CD4-positive, alpha-beta memory T cell (primary cell): ENCODE data around the gene CYP2B6. TPM values are rescaled to one million over a fixed set of nuclear protein-coding genes. Genes with fewer than 3 reads are reported as not detected.
A peak's percentile ranks its signal among the peaks of the same experiment; 100 is the strongest.
"Not testable (repeated sequence)": the region's sequence is repeated elsewhere in the genome, so short reads cannot be mapped to it uniquely, and the experiment has no call there.

ENCODE experiments used
- CTCF ChIA-PET: fragments of 350-600 bp; sonication (Branson Sonifier 250); formaldehyde crosslinking; loops from one replicate; lab custom pipeline; 2021; ENCODE audit warnings: inconsistent platforms; ENCODE audit not compliant: partially characterized antibody; lab: Charles Lee
- POLR2A ChIA-PET: fragments of 350-600 bp; sonication (Branson Sonifier 250); formaldehyde crosslinking; loops from one replicate; lab custom pipeline; 2021; ENCODE audit not compliant: partially characterized antibody; lab: Charles Lee
- DNase-seq, 5 donors: peaks; one replicate each; pipeline versions ENCODE4 v3.0.0 to v3.0.0-alpha.2; 2020 to 2022; ENCODE audit warnings: mixed read lengths in 1 of 5
- H3K27ac ChIP-seq: one replicate; pipeline ENCODE4 v1.7.0; 2013; ENCODE audit warnings: low read depth, low read length
- H3K27me3 ChIP-seq: 2 replicates; pipeline ENCODE4 v1.7.0; 2013; ENCODE audit warnings: mild to moderate bottlenecking, low read length, moderate library complexity; ENCODE audit not compliant: insufficient read depth
- H3K36me3 ChIP-seq: 2 replicates; pipeline ENCODE4 v1.7.0; 2013; ENCODE audit warnings: mild to moderate bottlenecking, low read length, moderate library complexity; ENCODE audit not compliant: insufficient read depth
- H3K4me1 ChIP-seq: 2 replicates; pipeline ENCODE4 v1.7.0; 2013; ENCODE audit warnings: mild to moderate bottlenecking, low read length, moderate library complexity; ENCODE audit not compliant: insufficient read depth
- H3K4me3 ChIP-seq, 2 donors: one replicate each; pipeline ENCODE4 v1.7.0; 2013; ENCODE audit warnings: low read length in 2 of 2, mild to moderate bottlenecking in 1 of 2
- H3K9me3 ChIP-seq, 2 donors: one replicate each; pipeline ENCODE4 v1.7.0; 2013; ENCODE audit warnings: low read length in 2 of 2, control low read depth in 1 of 2; ENCODE audit not compliant: control insufficient read depth in 1 of 2
- H3K27ac Mint-ChIP-seq, 7 donors: one replicate each; pipeline ENCODE4 v1.8.0; 2020 to 2021; ENCODE audit warnings: mixed read lengths in 7 of 7, mild to moderate bottlenecking in 6 of 7, inconsistent platforms in 3 of 7, moderate library complexity in 3 of 7
- H3K27me3 Mint-ChIP-seq, 2 donors: one replicate each; pipeline ENCODE4 v1.8.0; 2020 to 2021; ENCODE audit warnings: mixed read lengths in 2 of 2
- H3K36me3 Mint-ChIP-seq, 2 donors: one replicate each; pipeline ENCODE4 v1.8.0; 2020 to 2021; ENCODE audit warnings: mixed read lengths in 2 of 2, inconsistent platforms in 1 of 2, mild to moderate bottlenecking in 1 of 2
- H3K4me1 Mint-ChIP-seq, 4 donors: one replicate each; pipeline ENCODE4 v1.8.0; 2020 to 2021; ENCODE audit warnings: mixed read lengths in 4 of 4, mild to moderate bottlenecking in 1 of 4
- H3K4me3 Mint-ChIP-seq, 8 donors: one replicate each; pipeline ENCODE4 v1.8.0; 2020 to 2021; ENCODE audit warnings: mixed read lengths in 8 of 8, mild to moderate bottlenecking in 7 of 8, moderate library complexity in 6 of 8, inconsistent platforms in 3 of 8
- H3K9me3 Mint-ChIP-seq, 8 donors: one replicate each; pipeline ENCODE4 v1.8.0; 2020 to 2021; ENCODE audit warnings: mixed read lengths in 8 of 8, mild to moderate bottlenecking in 5 of 8, inconsistent platforms in 3 of 8, moderate library complexity in 1 of 8
- intact Hi-C: fragments of 100-400 bp; cut with micrococcal nuclease; formaldehyde crosslinking; loops from one replicate; pipeline ENCODE4 v1.15.1; 2023
- polyA plus RNA-seq, 2 donors: library from polyadenylated mRNA; unstranded; fragments of 300-500 nt; fragmentation: Illumina TruSeq; gene quantifications; one replicate each; pipeline ENCODE4 v1.2.3, GENCODE V29; 2021
- total RNA-seq, 2 experiments: library from RNA; stranded (reverse); gene quantifications; one replicate each; pipeline ENCODE4 v1.2.3, GENCODE V29; 2021

CYP2B6 gene
- total and polyA plus RNA-seq, 4 experiments from 2014 or later, result not detected

DNA sequence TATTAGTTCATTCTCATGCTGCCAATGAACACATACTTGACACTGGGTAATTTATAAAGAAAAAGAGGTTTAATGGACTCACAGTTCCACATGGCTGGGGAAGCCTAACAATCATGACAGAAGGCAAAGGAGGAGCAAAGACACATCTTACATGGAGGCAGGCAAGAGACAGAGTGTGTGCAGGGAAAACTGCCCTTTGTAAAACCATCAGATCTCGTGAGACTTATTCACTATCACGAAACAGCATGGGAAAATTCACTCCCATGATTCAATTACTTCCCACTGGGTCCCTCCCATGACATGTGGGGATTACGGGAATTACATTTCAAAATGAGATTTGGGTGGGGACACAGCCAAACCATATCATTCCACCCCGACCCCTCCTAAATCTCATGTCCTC lies 11.3 kb upstream of the CYP2B6 start:
- intact Hi-C loops, H3K9me3 Mint-ChIP-seq, H3K9me3 ChIP-seq, H3K4me1 ChIP-seq, H3K27ac ChIP-seq, H3K27ac Mint-ChIP-seq, H3K36me3 ChIP-seq, H3K4me3 Mint-ChIP-seq, H3K27me3 ChIP-seq, H3K4me1 Mint-ChIP-seq, DNase-seq, H3K4me3 ChIP-seq, H3K36me3 Mint-ChIP-seq: not testable (repeated sequence)
- H3K27me3 Mint-ChIP-seq, result peaks cover 16 to 21% of the 10 kb centered on the region in 2 donors
- ChIA-PET POLR2A (interaction anchor here (1.0 kb wide), 1 partner anchor 9 kb away, joined by 3 read pairs; no protein-coding TSS in a partner anchor), CTCF (interaction anchor here (5.8 kb wide), 1 partner anchor 164 kb away, joined by 36 read pairs; no protein-coding TSS in a partner anchor)

DNA sequence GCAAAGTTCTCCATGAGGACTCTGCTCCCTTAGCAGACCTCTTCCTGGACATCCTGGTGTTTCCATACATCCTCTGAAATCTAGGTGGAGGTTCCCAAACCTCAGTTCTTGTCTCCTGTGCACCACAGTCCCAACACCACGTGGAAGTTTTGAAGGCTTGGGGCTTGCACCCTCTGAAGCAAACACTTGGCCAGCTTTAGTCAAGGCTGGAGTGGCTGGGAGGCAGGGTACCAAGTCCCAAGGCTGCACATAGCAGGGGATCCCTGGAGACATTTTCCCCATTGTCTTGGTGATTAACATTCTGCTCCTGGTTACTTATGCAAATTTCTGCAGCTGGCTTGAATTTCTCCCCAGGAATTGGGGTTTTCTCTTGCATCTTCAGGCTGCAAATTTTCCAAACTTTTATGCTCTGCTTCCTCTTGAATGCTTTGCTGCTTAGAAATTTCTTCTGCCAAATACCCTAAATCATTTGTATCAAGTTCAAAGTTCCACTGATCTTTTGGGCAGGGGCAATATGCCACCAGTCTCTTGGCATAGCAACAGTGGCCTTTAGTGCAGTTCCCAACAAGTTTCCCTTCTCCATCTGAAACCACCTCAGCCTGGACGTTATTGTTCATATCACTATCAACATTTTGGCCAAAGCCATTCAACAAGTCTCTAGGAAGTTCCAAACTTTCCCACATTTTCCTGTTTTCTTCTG lies 10.2 kb upstream of the CYP2B6 start:
- H3K27ac Mint-ChIP-seq, H3K27ac ChIP-seq, H3K27me3 ChIP-seq, H3K36me3 ChIP-seq, intact Hi-C loops, H3K36me3 Mint-ChIP-seq, H3K4me3 Mint-ChIP-seq, CTCF ChIA-PET, H3K4me1 ChIP-seq, DNase-seq, H3K9me3 Mint-ChIP-seq, H3K4me3 ChIP-seq, H3K9me3 ChIP-seq, H3K4me1 Mint-ChIP-seq: not testable (repeated sequence)
- POLR2A ChIA-PET, result interaction anchor here (1.0 kb wide), 1 partner anchor 10 kb away, joined by 3 read pairs; no protein-coding TSS in a partner anchor
- peaks cover 16 to 21% of the 10 kb centered on the region in 2 donors for H3K27me3 Mint-ChIP-seq

DNA sequence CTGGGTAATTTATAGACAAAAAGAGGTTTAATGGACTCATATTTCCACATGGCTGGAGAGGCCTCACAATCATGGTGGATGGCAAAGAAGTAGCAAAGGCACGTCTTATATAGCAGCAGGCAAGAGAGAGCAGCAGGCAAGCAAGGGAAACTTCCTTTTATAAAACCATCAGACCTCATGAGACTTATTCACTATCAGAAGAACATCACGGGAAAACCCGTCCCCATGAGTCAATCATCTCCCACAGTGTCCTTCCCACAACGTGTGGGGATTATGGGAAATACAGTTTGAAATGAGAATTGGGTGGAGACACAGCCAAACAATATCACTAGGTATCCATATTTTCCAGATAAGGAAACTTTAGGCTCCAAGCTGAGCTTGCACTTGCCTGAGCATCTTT lies 9.5 kb upstream of the CYP2B6 start:
- no peaks in the 10 kb centered on the region for H3K36me3 ChIP-seq
- DNase-seq, result no peak
- CTCF ChIA-PET, result interaction anchor here (1.6 kb wide), 1 partner anchor 163 kb away, joined by 3 read pairs; no protein-coding TSS in a partner anchor
- no peak overlapping the region for H3K27ac ChIP-seq
- no peaks in the 10 kb centered on the region for H3K27me3 ChIP-seq
- POLR2A ChIA-PET, result no interaction called here
- H3K4me3 ChIP-seq, result no peak overlapping the region
- H3K9me3 ChIP-seq, result no peaks in the 10 kb centered on the region
- Mint-ChIP-seq H3K9me3 (peaks cover 0 to 3% (median 0%) of the 10 kb centered on the region in 8 donors), H3K4me1 (no peaks in the 10 kb centered on the region), H3K27ac (no peak overlapping the region), H3K4me3 (no peak overlapping the region), H3K27me3 (peaks cover 13 to 21% of the 10 kb centered on the region in 2 donors), H3K36me3 (no peaks in the 10 kb centered on the region)
- intact Hi-C loops, result no loop called here
- no peaks in the 10 kb centered on the region for H3K4me1 ChIP-seq

DNA sequence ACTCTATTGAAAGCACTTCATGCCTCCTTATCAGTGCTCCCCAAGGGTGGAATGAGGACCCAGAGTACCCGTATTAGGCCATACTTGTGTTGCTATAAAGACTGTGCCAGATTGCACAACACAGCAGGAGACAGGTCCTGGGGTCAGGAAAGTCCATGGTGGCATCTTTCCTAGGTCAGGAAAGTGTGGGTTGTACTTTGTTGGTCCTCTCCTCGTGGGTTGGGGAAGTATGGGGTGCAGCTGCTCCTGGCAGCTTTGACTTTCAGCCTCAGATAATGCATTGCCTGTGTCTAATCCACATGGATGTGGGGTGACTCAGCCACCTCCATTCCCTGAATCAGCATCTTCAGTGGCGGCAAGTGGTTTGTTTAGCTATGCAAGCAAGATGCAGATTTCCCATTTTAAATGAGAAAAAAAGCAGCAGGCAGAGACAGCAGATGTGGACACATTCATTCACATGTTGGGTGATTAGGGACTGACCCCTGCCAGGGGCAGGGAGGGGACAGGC lies 8.4 kb upstream of the CYP2B6 start:
- H3K36me3 ChIP-seq, result no peaks in the 10 kb centered on the region
- no peaks in the 10 kb centered on the region for H3K9me3 ChIP-seq
- Mint-ChIP-seq H3K9me3 (peaks cover 0 to 3% (median under 1%) of the 10 kb centered on the region in 8 donors), H3K27ac (no peak overlapping the region), H3K36me3 (no peaks in the 10 kb centered on the region), H3K4me3 (peak overlapping the region in 1 of 8 donors; percentile 9), H3K27me3 (peaks cover 13 to 21% of the 10 kb centered on the region in 2 donors), H3K4me1 (no peaks in the 10 kb centered on the region)
- H3K4me3 ChIP-seq, result no peak overlapping the region
- no peaks in the 10 kb centered on the region for H3K4me1 ChIP-seq
- H3K27ac ChIP-seq, result no peak overlapping the region
- ChIA-PET CTCF (interaction anchor here (1.6 kb wide), 1 partner anchor 162 kb away, joined by 3 read pairs; no protein-coding TSS in a partner anchor), POLR2A (no interaction called here)
- no peaks in the 10 kb centered on the region for H3K27me3 ChIP-seq
- intact Hi-C loops, result no loop called here
- DNase-seq, result no peak

DNA sequence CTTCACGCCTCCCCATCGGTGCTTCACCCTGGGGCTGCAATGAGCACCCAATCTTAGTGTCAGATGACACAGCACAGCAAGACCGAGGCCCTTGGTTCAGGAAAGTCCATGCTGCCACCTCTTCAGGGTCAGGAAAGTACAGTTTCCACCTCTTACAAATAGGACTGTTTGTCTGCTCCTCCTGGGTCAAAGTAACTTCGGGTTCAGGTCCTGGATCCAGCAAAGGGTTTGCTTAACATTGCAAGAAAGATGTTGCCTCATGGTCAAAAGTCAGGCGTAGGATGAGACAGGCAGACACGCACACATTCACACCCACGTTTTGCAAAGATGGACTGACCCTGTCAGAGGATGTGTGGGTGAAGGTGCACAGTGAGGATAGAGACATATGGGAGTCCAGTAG lies 1.6 kb upstream of the CYP2B6 start:
- CTCF ChIA-PET, result no interaction called here
- intact Hi-C loops, result no loop called here
- H3K27ac ChIP-seq, result no peak overlapping the region
- Mint-ChIP-seq H3K36me3 (no peaks in the 10 kb centered on the region), H3K4me1 (no peaks in the 10 kb centered on the region), H3K27ac (peak overlapping the region in 1 of 7 donors; percentile 26), H3K9me3 (peaks cover 0 to 13% (median 6%) of the 10 kb centered on the region in 8 donors), H3K27me3 (peaks cover 10 to 15% of the 10 kb centered on the region in 2 donors), H3K4me3 (no peak overlapping the region)
- no peaks in the 10 kb centered on the region for H3K27me3 ChIP-seq
- H3K36me3 ChIP-seq, result no peaks in the 10 kb centered on the region
- no peak overlapping the region for H3K4me3 ChIP-seq
- POLR2A ChIA-PET, result no interaction called here
- no peaks in the 10 kb centered on the region for H3K4me1 ChIP-seq
- no peaks in the 10 kb centered on the region for H3K9me3 ChIP-seq
- DNase-seq, result no peak

DNA sequence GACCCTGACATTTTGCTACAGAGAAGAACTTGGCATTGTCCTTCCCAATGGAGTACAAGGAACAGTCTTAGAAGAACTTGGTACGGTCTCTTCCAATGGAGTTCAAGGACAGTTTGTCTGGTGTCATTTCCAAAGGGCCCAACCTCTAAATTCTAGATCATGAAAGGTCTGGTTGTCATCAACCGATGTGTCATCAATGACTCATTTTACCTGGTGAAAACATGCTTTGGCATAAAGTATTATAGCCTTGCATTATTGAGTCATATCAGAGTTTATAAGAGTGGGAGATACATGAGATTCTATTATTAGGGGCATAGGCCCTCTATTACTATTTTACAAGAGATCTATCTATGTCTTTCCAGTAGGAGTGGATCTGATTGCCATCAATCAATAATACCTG lies 4.3 kb downstream of the CYP2B6 start:
- no peaks in the 10 kb centered on the region for H3K9me3 ChIP-seq
- Mint-ChIP-seq H3K27me3 (peaks cover 7 to 19% of the 10 kb centered on the region in 2 donors), H3K4me3 (no peak overlapping the region), H3K4me1 (no peaks in the 10 kb centered on the region), H3K27ac (no peak overlapping the region), H3K9me3 (peaks cover 0 to 15% (median 3%) of the 10 kb centered on the region in 8 donors), H3K36me3 (no peaks in the 10 kb centered on the region)
- CTCF ChIA-PET, result no interaction called here
- no peak overlapping the region for H3K4me3 ChIP-seq
- no peaks in the 10 kb centered on the region for H3K4me1 ChIP-seq
- no peaks in the 10 kb centered on the region for H3K27me3 ChIP-seq
- H3K27ac ChIP-seq, result no peak overlapping the region
- H3K36me3 ChIP-seq, result no peaks in the 10 kb centered on the region
- POLR2A ChIA-PET, result no interaction called here
- no peak for DNase-seq
- intact Hi-C loops, result no loop called here

DNA sequence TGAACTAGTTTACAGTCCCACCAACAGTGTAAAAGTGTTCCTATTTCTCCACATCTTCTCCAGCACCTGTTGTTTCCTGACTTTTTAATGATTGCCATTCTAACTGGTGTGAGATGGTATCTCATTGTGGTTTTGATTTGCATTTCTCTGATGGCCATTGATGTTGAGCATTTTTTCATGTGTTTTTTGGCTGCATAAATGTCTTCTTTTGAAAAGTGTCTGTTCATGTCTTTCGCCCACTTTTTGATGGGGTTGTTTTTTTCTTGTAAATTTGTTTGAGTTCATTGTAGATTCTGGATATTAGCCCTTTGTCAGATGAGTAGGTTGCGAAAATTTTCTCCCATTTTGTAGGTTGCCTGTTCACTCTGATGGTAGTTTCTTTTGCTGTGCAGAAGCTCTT lies 7.9 kb downstream of the CYP2B6 start:
- Mint-ChIP-seq H3K9me3 (peaks cover 0 to 15% (median 3%) of the 10 kb centered on the region in 8 donors), H3K27me3 (peaks cover 5 to 21% of the 10 kb centered on the region in 2 donors)
- H3K27ac Mint-ChIP-seq, H3K36me3 ChIP-seq, H3K27me3 ChIP-seq, H3K36me3 Mint-ChIP-seq, H3K27ac ChIP-seq, H3K9me3 ChIP-seq, H3K4me1 Mint-ChIP-seq, H3K4me1 ChIP-seq, intact Hi-C loops, DNase-seq, CTCF ChIA-PET, POLR2A ChIA-PET, H3K4me3 ChIP-seq, H3K4me3 Mint-ChIP-seq: not testable (repeated sequence)
